ENCODE results near the gene DLX1. TPM values are rescaled to one million over a fixed set of nuclear protein-coding genes. Genes with fewer than 3 reads are reported as not detected.

DLX1 gene
- total RNA-seq, 1 experiment from 2014 or later: 3.5 TPM

DNA sequence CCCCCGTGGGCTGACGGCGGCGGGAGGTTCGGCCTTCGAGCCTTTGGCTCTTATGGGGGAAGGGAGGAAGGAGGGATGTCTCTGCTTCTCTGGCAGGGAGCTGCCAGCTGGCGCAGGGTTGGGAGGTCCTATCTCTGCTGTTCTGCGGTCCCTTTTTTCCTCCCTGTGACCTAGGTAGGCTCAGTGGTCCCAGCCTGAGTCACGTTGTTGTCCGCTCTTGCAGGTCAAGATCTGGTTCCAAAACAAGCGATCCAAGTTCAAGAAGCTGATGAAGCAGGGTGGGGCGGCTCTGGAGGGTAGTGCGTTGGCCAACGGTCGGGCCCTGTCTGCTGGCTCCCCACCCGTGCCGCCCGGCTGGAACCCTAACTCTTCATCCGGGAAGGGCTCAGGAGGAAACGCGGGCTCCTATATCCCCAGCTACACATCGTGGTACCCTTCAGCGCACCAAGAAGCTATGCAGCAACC is 2.5 kb downstream of the DLX1 start:
- DNase-seq (ENCODE audit: low read depth, low spot score) (no peak), ATAC-seq (no peak)
- no TSS peak for BruUV-seq (replicated peaks)
- ChIA-PET CTCF (no interaction called here), POLR2A (interaction anchor here (0.6 kb wide), 1 partner anchor 183 kb away, joined by 5 read pairs; no protein-coding TSS in a partner anchor)
- in situ Hi-C loops (cut with HindIII; ENCODE audit: low pct_unique_long_range_greater_than_20kb, low sequenced_read_pairs) (no loop called here), intact Hi-C loops (cut with micrococcal nuclease; ENCODE audit: unreplicated experiment) (no loop called here)
- Histone ChIP-seq H3K4me3 (ENCODE audit: low read depth in 2 of 2, low read length in 2 of 2) (no peak overlapping the region), H3K4me1 (ENCODE audit: control insufficient read depth, insufficient read depth, low read length) (no peaks in the 10 kb centered on the region; the same call in 1 of the 2 replicates), H3K27me3 (ENCODE audit: control insufficient read depth, insufficient read depth, low read length) (no peaks in the 10 kb centered on the region), H3K36me3 (ENCODE audit: control insufficient read depth, insufficient read depth, low read length) (no peaks in the 10 kb centered on the region), H3K27ac (ENCODE audit: low read length) (no peak overlapping the region), H3K9me3 (ENCODE audit: control insufficient read depth, insufficient read depth, low read depth, low read length) (no peaks in the 10 kb centered on the region)
- TF ChIP-seq POLR2AphosphoS5 (IDR thresholded peaks at IDR 0.05; ENCODE audit: low read depth, low read length) (no peak), TCF7L2 (IDR thresholded peaks at IDR 0.05; ENCODE audit: low read depth, low read length) (no peak), SIN3A (IDR thresholded peaks at IDR 0.05; ENCODE audit: borderline replicate concordance, insufficient read depth, low read depth, low read length) (no peak)
- TF ChIP-seq, protein P1, sequence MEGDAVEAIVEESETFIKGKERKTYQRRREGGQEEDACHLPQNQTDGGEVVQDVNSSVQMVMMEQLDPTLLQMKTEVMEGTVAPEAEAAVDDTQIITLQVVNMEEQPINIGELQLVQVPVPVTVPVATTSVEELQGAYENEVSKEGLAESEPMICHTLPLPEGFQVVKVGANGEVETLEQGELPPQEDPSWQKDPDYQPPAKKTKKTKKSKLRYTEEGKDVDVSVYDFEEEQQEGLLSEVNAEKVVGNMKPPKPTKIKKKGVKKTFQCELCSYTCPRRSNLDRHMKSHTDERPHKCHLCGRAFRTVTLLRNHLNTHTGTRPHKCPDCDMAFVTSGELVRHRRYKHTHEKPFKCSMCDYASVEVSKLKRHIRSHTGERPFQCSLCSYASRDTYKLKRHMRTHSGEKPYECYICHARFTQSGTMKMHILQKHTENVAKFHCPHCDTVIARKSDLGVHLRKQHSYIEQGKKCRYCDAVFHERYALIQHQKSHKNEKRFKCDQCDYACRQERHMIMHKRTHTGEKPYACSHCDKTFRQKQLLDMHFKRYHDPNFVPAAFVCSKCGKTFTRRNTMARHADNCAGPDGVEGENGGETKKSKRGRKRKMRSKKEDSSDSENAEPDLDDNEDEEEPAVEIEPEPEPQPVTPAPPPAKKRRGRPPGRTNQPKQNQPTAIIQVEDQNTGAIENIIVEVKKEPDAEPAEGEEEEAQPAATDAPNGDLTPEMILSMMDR (IDR thresholded peaks at IDR 0.05): no peak
- TF ChIP-seq, protein P2, sequence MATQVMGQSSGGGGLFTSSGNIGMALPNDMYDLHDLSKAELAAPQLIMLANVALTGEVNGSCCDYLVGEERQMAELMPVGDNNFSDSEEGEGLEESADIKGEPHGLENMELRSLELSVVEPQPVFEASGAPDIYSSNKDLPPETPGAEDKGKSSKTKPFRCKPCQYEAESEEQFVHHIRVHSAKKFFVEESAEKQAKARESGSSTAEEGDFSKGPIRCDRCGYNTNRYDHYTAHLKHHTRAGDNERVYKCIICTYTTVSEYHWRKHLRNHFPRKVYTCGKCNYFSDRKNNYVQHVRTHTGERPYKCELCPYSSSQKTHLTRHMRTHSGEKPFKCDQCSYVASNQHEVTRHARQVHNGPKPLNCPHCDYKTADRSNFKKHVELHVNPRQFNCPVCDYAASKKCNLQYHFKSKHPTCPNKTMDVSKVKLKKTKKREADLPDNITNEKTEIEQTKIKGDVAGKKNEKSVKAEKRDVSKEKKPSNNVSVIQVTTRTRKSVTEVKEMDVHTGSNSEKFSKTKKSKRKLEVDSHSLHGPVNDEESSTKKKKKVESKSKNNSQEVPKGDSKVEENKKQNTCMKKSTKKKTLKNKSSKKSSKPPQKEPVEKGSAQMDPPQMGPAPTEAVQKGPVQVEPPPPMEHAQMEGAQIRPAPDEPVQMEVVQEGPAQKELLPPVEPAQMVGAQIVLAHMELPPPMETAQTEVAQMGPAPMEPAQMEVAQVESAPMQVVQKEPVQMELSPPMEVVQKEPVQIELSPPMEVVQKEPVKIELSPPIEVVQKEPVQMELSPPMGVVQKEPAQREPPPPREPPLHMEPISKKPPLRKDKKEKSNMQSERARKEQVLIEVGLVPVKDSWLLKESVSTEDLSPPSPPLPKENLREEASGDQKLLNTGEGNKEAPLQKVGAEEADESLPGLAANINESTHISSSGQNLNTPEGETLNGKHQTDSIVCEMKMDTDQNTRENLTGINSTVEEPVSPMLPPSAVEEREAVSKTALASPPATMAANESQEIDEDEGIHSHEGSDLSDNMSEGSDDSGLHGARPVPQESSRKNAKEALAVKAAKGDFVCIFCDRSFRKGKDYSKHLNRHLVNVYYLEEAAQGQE (IDR thresholded peaks at IDR 0.05; ENCODE audit: insufficient read depth in 1 of 2, low read depth in 2 of 2, low read length in 1 of 2): no peak

DNA sequence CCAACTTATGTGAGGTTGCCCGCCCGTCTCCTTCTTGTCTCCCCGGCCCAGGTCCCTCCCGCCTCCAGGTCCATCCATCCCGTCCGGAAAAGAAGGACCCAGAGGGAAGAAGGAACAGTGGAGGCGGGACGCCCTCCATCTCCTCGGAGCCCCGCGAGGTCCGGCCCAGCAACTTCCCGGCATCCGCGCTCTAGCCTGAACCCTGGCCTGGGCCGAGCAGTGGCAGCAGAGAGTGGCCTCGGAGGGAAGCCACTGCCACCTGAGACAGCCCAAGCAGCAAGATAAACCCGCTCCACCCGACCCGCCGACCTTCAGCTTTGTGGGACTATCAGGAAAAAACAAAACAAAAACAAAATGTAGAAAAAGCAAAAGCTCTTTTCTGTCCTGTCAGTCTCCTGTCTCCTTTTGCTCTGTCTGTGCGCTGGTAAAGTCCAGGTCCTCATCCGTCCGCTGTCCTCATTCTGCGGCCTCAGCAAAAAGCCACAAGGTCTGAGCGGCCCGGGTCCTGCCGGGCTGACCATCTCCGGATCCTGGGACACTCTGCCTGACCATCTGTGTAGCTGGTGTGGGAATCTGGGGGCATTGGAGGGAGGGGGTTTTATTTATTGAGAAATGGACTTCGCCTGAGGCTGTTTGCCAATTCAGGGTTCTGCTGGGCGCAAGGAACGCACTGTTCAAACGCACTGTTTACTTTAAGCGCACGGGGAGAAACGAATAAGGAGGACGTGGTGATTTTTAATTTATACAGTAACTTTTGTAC is 3.1 kb downstream of the DLX1 start:
- intact Hi-C loops (cut with micrococcal nuclease; ENCODE audit: unreplicated experiment): no loop called here
- POLR2A ChIA-PET: interaction anchor here (0.6 to 0.9 kb wide), 2 partner anchors 30 to 184 kb away, joined by 3 to 5 read pairs; no protein-coding TSS in a partner anchor
- no peaks in the 10 kb centered on the region for H3K27me3 ChIP-seq (ENCODE audit: control insufficient read depth, insufficient read depth, low read length)

More for the DNA sequence above, 3.1 kb downstream of the DLX1 start:
- Histone ChIP-seq H3K36me3 (ENCODE audit: control insufficient read depth, insufficient read depth, low read length) (no peaks in the 10 kb centered on the region), H3K4me1 (ENCODE audit: control insufficient read depth, insufficient read depth, low read length) (no peaks in the 10 kb centered on the region; the same call in 1 of the 2 replicates), H3K9me3 (ENCODE audit: control insufficient read depth, insufficient read depth, low read depth, low read length) (no peaks in the 10 kb centered on the region), H3K4me3 (ENCODE audit: low read depth in 2 of 2, low read length in 2 of 2) (no peak overlapping the region), H3K27ac (ENCODE audit: low read length) (no peak overlapping the region; the same call in 1 of the 2 replicates)
- no peak for TF ChIP-seq SIN3A (IDR thresholded peaks at IDR 0.05; ENCODE audit: borderline replicate concordance, insufficient read depth, low read depth, low read length)
- no peak for TF ChIP-seq POLR2AphosphoS5 (IDR thresholded peaks at IDR 0.05; ENCODE audit: low read depth, low read length)
- TF ChIP-seq, protein P1 (IDR thresholded peaks at IDR 0.05): no peak
- TF ChIP-seq, protein P2 (IDR thresholded peaks at IDR 0.05; ENCODE audit: insufficient read depth in 1 of 2, low read depth in 2 of 2, low read length in 1 of 2): no peak
- no peak for TF ChIP-seq TCF7L2 (IDR thresholded peaks at IDR 0.05; ENCODE audit: low read depth, low read length)
- in situ Hi-C loops (cut with HindIII; ENCODE audit: low pct_unique_long_range_greater_than_20kb, low sequenced_read_pairs): no loop called here
- BruUV-seq (replicated peaks): no TSS peak
- DNase-seq (ENCODE audit: low read depth, low spot score) (no peak), ATAC-seq (no peak)
- CTCF ChIA-PET: no interaction called here

Data from Panc1 (cell line).